Neural cell (in vitro differentiated cells): ENCODE measurements around the gene ZNF799. TPM values are rescaled to one million over a fixed set of nuclear protein-coding genes. Genes with fewer than 3 reads are reported as not detected.
"Not testable (repeated sequence)": the region's sequence is repeated elsewhere in the genome, so short reads cannot be mapped to it uniquely, and the experiment has no call there.

Source experiments
- H2AFZ ChIP-seq: fragments of 200-600, 300-800 bp; sonication (generic), shearing (Covaris generic); 2 replicates; pipeline ENCODE4 v1.6.0; 2014; ENCODE audit warnings: low read depth, mild to moderate bottlenecking, antibody characterized with exemption, low read length, moderate library complexity
- H3F3A ChIP-seq: fragments of 200-600 bp; shearing (Covaris generic); 2 replicates; pipeline ENCODE4 v1.6.1; 2016; ENCODE audit warnings: mild to moderate bottlenecking, moderate library complexity, mixed read lengths, antibody characterized with exemption, low read length; ENCODE audit not compliant: insufficient read depth, poor library complexity, severe bottlenecking
- H3K27ac ChIP-seq: fragments of 200-600, 300-800 bp; sonication (generic), shearing (Covaris generic); 2 replicates; pipeline ENCODE4 v1.5.1; 2014; ENCODE audit warnings: mild to moderate bottlenecking, low read length, moderate library complexity
- H3K27me3 ChIP-seq: fragments of 300-800, 200-600 bp; sonication (generic), shearing (Covaris generic); 2 replicates; pipeline ENCODE4 v1.6.0; 2014; ENCODE audit warnings: mild to moderate bottlenecking, low read depth, low read length, moderate library complexity; ENCODE audit not compliant: insufficient read depth
- H3K36me3 ChIP-seq: fragments of 300-800, 200-600 bp; sonication (generic), shearing (Covaris generic); 2 replicates; pipeline ENCODE4 v1.5.1; 2014; ENCODE audit warnings: mild to moderate bottlenecking, antibody characterized with exemption, low read length, moderate library complexity; ENCODE audit not compliant: insufficient read depth
- H3K4me2 ChIP-seq: fragments of 300-800, 200-600 bp; sonication (generic), shearing (Covaris generic); 2 replicates; pipeline ENCODE4 v1.6.0; 2014; ENCODE audit warnings: mild to moderate bottlenecking, low read length
- H3K4me3 ChIP-seq: fragments of 300-800, 200-600 bp; sonication (generic), shearing (Covaris generic); 2 replicates; pipeline ENCODE4 v1.5.1; 2014; ENCODE audit warnings: mild to moderate bottlenecking, low read length, moderate library complexity
- H3K79me2 ChIP-seq: fragments of 200-600 bp; shearing (Covaris generic); replicated peaks from 2 replicates; pipeline ENCODE4 v1.6.0; 2014; ENCODE audit warnings: mild to moderate bottlenecking, low read length, moderate library complexity; ENCODE audit not compliant: insufficient read depth
- H3K9ac ChIP-seq: fragments of 300-800, 200-600 bp; sonication (generic), shearing (Covaris generic); 2 replicates; pipeline ENCODE4 v1.6.1; 2016; ENCODE audit warnings: mild to moderate bottlenecking, low read length, mixed read lengths
- H3K9me2 ChIP-seq: fragments of 200-600 bp; shearing (Covaris generic); 2 replicates; pipeline ENCODE4 v1.6.1; 2016; ENCODE audit warnings: mild to moderate bottlenecking, low read length, mixed read lengths; ENCODE audit not compliant: insufficient read depth
- H3K9me3 ChIP-seq: fragments of 200-600, 300-800 bp; sonication (generic), shearing (Covaris generic); 2 replicates; pipeline ENCODE4 v1.6.1; 2016; ENCODE audit warnings: mild to moderate bottlenecking, mixed run types, low read length, moderate library complexity, mixed read lengths
- H4K20me1 ChIP-seq: fragments of 200-600 bp; shearing (Covaris generic); 2 replicates; pipeline ENCODE4 v1.6.1; 2016; ENCODE audit warnings: mild to moderate bottlenecking, mixed run types; ENCODE audit not compliant: insufficient read depth
- CTCF ChIP-seq: fragments of 450-650 bp; IDR thresholded peaks from 2 replicates; pipeline ENCODE4 v1.5.1; 2014; ENCODE audit warnings: antibody characterized with exemption, mild to moderate bottlenecking, moderate library complexity; ENCODE audit not compliant: poor library complexity, severe bottlenecking
- EP300 ChIP-seq: fragments of 450-650 bp; conservative IDR thresholded peaks from 2 replicates; pipeline ENCODE4 v1.6.1; 2014; ENCODE audit warnings: antibody characterized with exemption, mild to moderate bottlenecking, moderate library complexity; ENCODE audit not compliant: poor library complexity, severe bottlenecking
- EZH2 ChIP-seq: fragments of 200-600, 300-800 bp; shearing (Covaris generic), sonication (generic); IDR thresholded peaks from 2 replicates; pipeline ENCODE4 v1.6.1; 2014; ENCODE audit warnings: antibody characterized with exemption, low read length, borderline replicate concordance, mild to moderate bottlenecking; ENCODE audit not compliant: insufficient read depth, poor library complexity, severe bottlenecking
- MXI1 ChIP-seq: fragments of 450-650 bp; conservative IDR thresholded peaks from 2 replicates; pipeline ENCODE4 v1.6.1; 2014; ENCODE audit warnings: antibody characterized with exemption, mild to moderate bottlenecking; ENCODE audit not compliant: poor library complexity, severe bottlenecking
- POLR2AphosphoS5 ChIP-seq: IDR thresholded peaks from 2 replicates; pipeline ENCODE4 v1.6.1; 2012
- RAD21 ChIP-seq: fragments of 450-650 bp; conservative IDR thresholded peaks from 2 replicates; pipeline ENCODE4 v1.6.1; 2014; ENCODE audit warnings: antibody characterized with exemption, mild to moderate bottlenecking, moderate library complexity
- REST ChIP-seq: IDR thresholded peaks from 2 replicates; pipeline ENCODE4 v1.6.1; 2012; ENCODE audit warnings: borderline replicate concordance
- SMC3 ChIP-seq: fragments of 450-650 bp; conservative IDR thresholded peaks from 2 replicates; pipeline ENCODE4 v1.6.1; 2014; ENCODE audit warnings: antibody characterized with exemption, mild to moderate bottlenecking, moderate library complexity; ENCODE audit not compliant: poor library complexity
- TAF1 ChIP-seq: IDR thresholded peaks from 2 replicates; pipeline ENCODE4 v1.6.1; 2012; ENCODE audit warnings: low read depth
- polyA plus RNA-seq: library from polyadenylated mRNA; depleted of rRNA; stranded (reverse); fragments of >200 nt; gene quantifications from 2 replicates; pipeline ENCODE4 v1.2.3, GENCODE V29; 2014

Gene ZNF799
- polyA plus RNA-seq, 1 donor from 2014 or later, result 6.9 TPM

- Histone ChIP-seq H3K9me3 (no peaks in the 10 kb centered on the region), H3F3A (no peaks in the 10 kb centered on the region), H3K4me3 (peak overlapping the region; percentile 97), H3K27me3 (no peaks in the 10 kb centered on the region), H3K79me2 (peaks cover 3% of the 10 kb centered on the region), H2AFZ (peak overlapping the region; percentile 60), H3K9me2 (no peaks in the 10 kb centered on the region), H3K9ac (peak overlapping the region; percentile 86), H3K4me2 (peak overlapping the region; percentile 68), H3K36me3 (no peaks in the 10 kb centered on the region), H3K27ac (peak overlapping the region; percentile 87), H4K20me1 (no peaks in the 10 kb centered on the region)
- TF ChIP-seq SMC3 (no peak), CTCF (no peak), REST (no peak), RAD21 (no peak), EP300 (no peak), TAF1 (no peak), MXI1 (no peak), POLR2AphosphoS5 (no peak), EZH2 (no peak)
Measured at GRCh38 chr19:12364391-12365235, 36.5 kb downstream of the ZNF799 start.

GRCh38 chr19:12362236-12362635, 38.8 kb downstream of the ZNF799 start:
- not testable (repeated sequence) for H4K20me1 ChIP-seq, H3K9me2 ChIP-seq, H2AFZ ChIP-seq, H3K27ac ChIP-seq, H3K36me3 ChIP-seq, H3K27me3 ChIP-seq, H3K4me2 ChIP-seq, H3K9ac ChIP-seq, H3K79me2 ChIP-seq, H3K9me3 ChIP-seq, H3F3A ChIP-seq, H3K4me3 ChIP-seq
